ENCODE measurements around the gene DCDC2C. TPM values are rescaled to one million over a fixed set of nuclear protein-coding genes. Genes with fewer than 3 reads are reported as not detected.

DCDC2C gene
- total RNA-seq, 4 donors from 2014 or later, result not detected

GRCh38 chr2:3868012-3868805 lies 164.8 kb downstream of the DCDC2C start:
- intact Hi-C loops (cut with DNase I; ENCODE audit: low total_unique reads), result no loop called here
- DNase-seq, result no peak
- H3K9me3 ChIP-seq, result no peaks in the 10 kb centered on the region
- H3K36me3 ChIP-seq, result no peaks in the 10 kb centered on the region
- H3K27me3 ChIP-seq, result no peaks in the 10 kb centered on the region
- H3K4me1 ChIP-seq, result no peaks in the 10 kb centered on the region
- H3K27ac ChIP-seq, result no peak overlapping the region
- H3K4me3 ChIP-seq, result no peak overlapping the region
- TF ChIP-seq POLR2A (IDR thresholded peaks at IDR 0.05) (no peak), CTCF (IDR thresholded peaks at IDR 0.05) (no peak)

DNA sequence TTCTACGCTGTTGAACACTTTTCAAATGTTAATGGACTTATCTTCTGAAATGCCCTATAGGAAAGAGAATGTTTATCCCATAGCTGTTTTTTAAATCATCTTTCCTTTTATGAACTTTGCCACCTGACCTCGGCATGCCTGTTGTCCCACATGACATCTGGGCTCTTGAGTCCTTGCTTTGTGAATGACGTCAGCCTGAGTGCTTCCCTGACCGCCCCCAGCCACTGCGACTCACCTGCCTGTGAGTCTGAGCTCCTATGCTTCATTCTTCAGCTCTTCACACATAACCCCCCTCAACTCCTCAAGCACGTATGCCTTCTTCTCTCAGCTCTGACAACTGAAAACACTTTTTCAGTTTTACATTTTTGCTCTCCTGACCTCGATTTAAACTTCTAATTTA lies 166.8 kb downstream of the DCDC2C start:
- no peak for DNase-seq
- no peak overlapping the region for H3K4me3 ChIP-seq
- H3K27me3 ChIP-seq, result no peaks in the 10 kb centered on the region
- no peaks in the 10 kb centered on the region for H3K9me3 ChIP-seq
- no peak overlapping the region for H3K27ac ChIP-seq
- intact Hi-C loops (cut with DNase I; ENCODE audit: low total_unique reads), result no loop called here
- TF ChIP-seq POLR2A (IDR thresholded peaks at IDR 0.05), result no peak
- TF ChIP-seq CTCF (IDR thresholded peaks at IDR 0.05), result no peak
- no peaks in the 10 kb centered on the region for H3K36me3 ChIP-seq
- no peaks in the 10 kb centered on the region for H3K4me1 ChIP-seq

- Histone ChIP-seq H3K4me1 (no peaks in the 10 kb centered on the region), H3K9me3 (no peaks in the 10 kb centered on the region), H3K27me3 (no peaks in the 10 kb centered on the region), H3K27ac (no peak overlapping the region), H3K36me3 (no peaks in the 10 kb centered on the region), H3K4me3 (no peak overlapping the region)
- TF ChIP-seq CTCF (IDR thresholded peaks at IDR 0.05) (no peak), POLR2A (IDR thresholded peaks at IDR 0.05) (no peak)
- no peak for DNase-seq
- intact Hi-C loops (cut with DNase I; ENCODE audit: low total_unique reads), result no loop called here
Observed at GRCh38 chr2:3871002-3871401, 167.6 kb downstream of the DCDC2C start.

- intact Hi-C loops (cut with DNase I; ENCODE audit: low total_unique reads), result no loop called here
- Histone ChIP-seq H3K9me3 (no peaks in the 10 kb centered on the region), H3K27ac (no peak overlapping the region), H3K36me3 (no peaks in the 10 kb centered on the region), H3K4me1 (no peaks in the 10 kb centered on the region), H3K4me3 (no peak overlapping the region), H3K27me3 (no peaks in the 10 kb centered on the region)
- no peak for DNase-seq
- TF ChIP-seq POLR2A (IDR thresholded peaks at IDR 0.05) (no peak), CTCF (IDR thresholded peaks at IDR 0.05) (no peak)
Observed at GRCh38 chr2:3872451-3872850, 169.1 kb downstream of the DCDC2C start.

DNA sequence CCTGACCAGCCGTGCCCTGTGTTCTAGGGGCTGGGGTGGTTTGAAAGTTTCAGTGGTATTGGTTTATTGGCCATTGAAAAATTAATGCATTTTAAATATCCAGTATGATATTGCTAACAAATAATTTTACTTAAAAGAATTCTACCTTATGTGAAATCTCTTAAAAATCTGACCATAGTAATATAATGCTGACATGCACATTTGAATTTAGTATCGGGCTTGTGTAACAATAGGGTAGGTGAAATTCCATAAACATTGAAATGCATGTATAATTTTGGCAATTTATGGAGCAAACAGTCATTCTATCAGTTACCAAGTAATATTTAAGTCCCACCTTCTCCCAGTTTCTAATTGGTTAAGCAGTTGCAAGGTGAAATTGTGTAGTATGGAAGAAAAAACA lies 170.5 kb downstream of the DCDC2C start:
- intact Hi-C loops (cut with DNase I; ENCODE audit: low total_unique reads), result no loop called here
- DNase-seq, result no peak
- no peak overlapping the region for H3K4me3 ChIP-seq
- no peak for TF ChIP-seq CTCF (IDR thresholded peaks at IDR 0.05)
- TF ChIP-seq POLR2A (IDR thresholded peaks at IDR 0.05), result no peak
- H3K9me3 ChIP-seq, result no peaks in the 10 kb centered on the region
- H3K27ac ChIP-seq, result no peak overlapping the region
- no peaks in the 10 kb centered on the region for H3K27me3 ChIP-seq
- no peaks in the 10 kb centered on the region for H3K4me1 ChIP-seq
- no peaks in the 10 kb centered on the region for H3K36me3 ChIP-seq

All from uterus (tissue), 4 donors.